Choroid plexus epithelial cell (primary cell): ENCODE data around the gene CNDP1.

Experiments
- DNase-seq: peaks from one replicate; pipeline ENCODE4 v3.0.0-alpha.2; 2010; ENCODE audit warnings: low read depth
- H3K4me3 ChIP-seq: 2 replicates; pipeline ENCODE4 v1.5.1; 2011; ENCODE audit warnings: low read depth, mild to moderate bottlenecking, control low read depth, low read length, moderate library complexity
- CTCF ChIP-seq: conservative IDR thresholded peaks from 2 replicates; pipeline ENCODE4 v1.5.1; 2011; ENCODE audit warnings: low read depth, mild to moderate bottlenecking, control low read depth, inconsistent platforms, low read length, moderate library complexity

CNDP1 gene

GRCh38 chr18:74610051-74610615, 75.8 kb downstream of the CNDP1 start:
- no peak for TF ChIP-seq CTCF
- DNase-seq: no peak
- H3K4me3 ChIP-seq: no peak overlapping the region

- no peak overlapping the region for H3K4me3 ChIP-seq
- no peak for DNase-seq
- TF ChIP-seq CTCF: no peak
Measured at GRCh38 chr18:74610860-74611259, 76.6 kb downstream of the CNDP1 start.

- DNase-seq: no peak
- no peak for TF ChIP-seq CTCF
- H3K4me3 ChIP-seq: no peak overlapping the region
Measured at GRCh38 chr18:74611765-74612164, 77.5 kb downstream of the CNDP1 start.

- no peak for TF ChIP-seq CTCF
- DNase-seq: peak; percentile 35
- H3K4me3 ChIP-seq: no peak overlapping the region
Measured at GRCh38 chr18:74613381-74613780, 79.1 kb downstream of the CNDP1 start.

GRCh38 chr18:74616494-74616893, 82.2 kb downstream of the CNDP1 start:
- DNase-seq: no peak
- H3K4me3 ChIP-seq: no peak overlapping the region
- no peak for TF ChIP-seq CTCF

- no peak for TF ChIP-seq CTCF
- no peak overlapping the region for H3K4me3 ChIP-seq
- DNase-seq: no peak
Measured at GRCh38 chr18:74617486-74617885, 83.2 kb downstream of the CNDP1 start.

- H3K4me3 ChIP-seq: no peak overlapping the region
- DNase-seq: no peak
- TF ChIP-seq CTCF: no peak
Measured at GRCh38 chr18:74622072-74622471, 87.8 kb downstream of the CNDP1 start.
